ENCODE results near the gene KIF26B.

The KIF26B gene

GRCh38 chr1:245266105-245266504, 111.3 kb downstream of the KIF26B start:
- Histone ChIP-seq H2AFZ (ENCODE audit: low read depth, low read length) (no peak overlapping the region), H3K79me2 (ENCODE audit: low read length) (no peaks in the 10 kb centered on the region), H3K4me1 (ENCODE audit: low read length) (no peaks in the 10 kb centered on the region), H3K9ac (ENCODE audit: low read length) (no peak overlapping the region), H3K9me3 (ENCODE audit: insufficient read depth, low read length) (no peaks in the 10 kb centered on the region), H3K36me3 (replicated peaks; ENCODE audit: low read depth, low read length) (no peaks in the 10 kb centered on the region), H3K4me2 (ENCODE audit: low read length) (no peak overlapping the region), H3K27me3 (ENCODE audit: low read depth, low read length) (peaks cover 47% of the 10 kb centered on the region), H3K27ac (ENCODE audit: low read length) (no peak overlapping the region), H4K20me1 (ENCODE audit: insufficient read depth, low read length) (no peaks in the 10 kb centered on the region), H3K4me3 (ENCODE audit: low read length) (no peak overlapping the region)
- TF ChIP-seq CTCF (IDR thresholded peaks at IDR 0.05; ENCODE audit: low read depth, low read length) (no peak), EZH2phosphoT487 (IDR thresholded peaks at IDR 0.05; ENCODE audit: low read depth) (no peak)

GRCh38 chr1:245270063-245270462, 115.3 kb downstream of the KIF26B start:
- Histone ChIP-seq H3K4me2 (ENCODE audit: low read length) (no peak overlapping the region), H3K27me3 (ENCODE audit: low read depth, low read length) (peaks cover 33% of the 10 kb centered on the region), H3K9ac (ENCODE audit: low read length) (no peak overlapping the region), H4K20me1 (ENCODE audit: insufficient read depth, low read length) (no peaks in the 10 kb centered on the region), H2AFZ (ENCODE audit: low read depth, low read length) (no peak overlapping the region), H3K4me3 (ENCODE audit: low read length) (no peak overlapping the region), H3K9me3 (ENCODE audit: insufficient read depth, low read length) (no peaks in the 10 kb centered on the region), H3K27ac (ENCODE audit: low read length) (no peak overlapping the region), H3K4me1 (ENCODE audit: low read length) (no peaks in the 10 kb centered on the region), H3K79me2 (ENCODE audit: low read length) (no peaks in the 10 kb centered on the region), H3K36me3 (replicated peaks; ENCODE audit: low read depth, low read length) (no peaks in the 10 kb centered on the region)
- TF ChIP-seq CTCF (IDR thresholded peaks at IDR 0.05; ENCODE audit: low read depth, low read length): no peak
- TF ChIP-seq EZH2phosphoT487 (IDR thresholded peaks at IDR 0.05; ENCODE audit: low read depth): no peak

GRCh38 chr1:245270972-245271371, 116.2 kb downstream of the KIF26B start:
- H3K4me2 ChIP-seq (ENCODE audit: low read length): no peak overlapping the region
- H3K9me3 ChIP-seq (ENCODE audit: insufficient read depth, low read length): no peaks in the 10 kb centered on the region
- no peaks in the 10 kb centered on the region for H3K79me2 ChIP-seq (ENCODE audit: low read length)
- H3K27me3 ChIP-seq (ENCODE audit: low read depth, low read length): peaks cover 35% of the 10 kb centered on the region
- TF ChIP-seq EZH2phosphoT487 (IDR thresholded peaks at IDR 0.05; ENCODE audit: low read depth) (no peak), CTCF (IDR thresholded peaks at IDR 0.05; ENCODE audit: low read depth, low read length) (no peak)
- H2AFZ ChIP-seq (ENCODE audit: low read depth, low read length): no peak overlapping the region
- H4K20me1 ChIP-seq (ENCODE audit: insufficient read depth, low read length): no peaks in the 10 kb centered on the region
- H3K4me1 ChIP-seq (ENCODE audit: low read length): no peaks in the 10 kb centered on the region
- H3K9ac ChIP-seq (ENCODE audit: low read length): no peak overlapping the region
- H3K4me3 ChIP-seq (ENCODE audit: low read length): no peak overlapping the region
- H3K36me3 ChIP-seq (replicated peaks; ENCODE audit: low read depth, low read length): no peaks in the 10 kb centered on the region
- no peak overlapping the region for H3K27ac ChIP-seq (ENCODE audit: low read length)

GRCh38 chr1:245272676-245273075, 117.9 kb downstream of the KIF26B start:
- no peaks in the 10 kb centered on the region for H3K36me3 ChIP-seq (replicated peaks; ENCODE audit: low read depth, low read length)
- H3K79me2 ChIP-seq (ENCODE audit: low read length): no peaks in the 10 kb centered on the region
- no peak overlapping the region for H3K9ac ChIP-seq (ENCODE audit: low read length)
- H3K9me3 ChIP-seq (ENCODE audit: insufficient read depth, low read length): no peaks in the 10 kb centered on the region
- peaks cover 7% of the 10 kb centered on the region for H3K4me1 ChIP-seq (ENCODE audit: low read length)
- peaks cover 41% of the 10 kb centered on the region for H3K27me3 ChIP-seq (ENCODE audit: low read depth, low read length)
- no peak overlapping the region for H3K4me2 ChIP-seq (ENCODE audit: low read length)
- TF ChIP-seq EZH2phosphoT487 (IDR thresholded peaks at IDR 0.05; ENCODE audit: low read depth) (no peak), CTCF (IDR thresholded peaks at IDR 0.05; ENCODE audit: low read depth, low read length) (no peak)
- H2AFZ ChIP-seq (ENCODE audit: low read depth, low read length): no peak overlapping the region
- no peak overlapping the region for H3K4me3 ChIP-seq (ENCODE audit: low read length)
- H4K20me1 ChIP-seq (ENCODE audit: insufficient read depth, low read length): no peaks in the 10 kb centered on the region
- no peak overlapping the region for H3K27ac ChIP-seq (ENCODE audit: low read length)

Data from OCI-LY3 (cell line).